Natural killer cell treated with Interleukin-12 subunit alpha and Interleukin-12 subunit beta and Interleukin-15 and Interleukin-18, amount 100 ng/mL, for 72 hours (primary cell): Measurements from ENCODE around the gene PDZD8. TPM values are rescaled to one million over a fixed set of nuclear protein-coding genes. Genes with fewer than 3 reads are reported as not detected.

Experiments used
- ATAC-seq, 2 donors: fragments of 150-1000 bp; cut with Tn5 transposase in 1 of 2; sonication (Bioruptor Pico), chemical (Tn5 transposase) in 1 of 2; 2 replicates each; pipeline ENCODE4 v1.10.0; 2021
- DNase-seq: peaks from one replicate; pipeline ENCODE4 v3.0.0; 2022; ENCODE audit warnings: low spot score
- H3K27ac Mint-ChIP-seq, 2 donors: 1 replicate in 1 of 2; 2 replicates in 1 of 2; pipeline ENCODE4 v1.8.0; 2022; ENCODE audit warnings: mixed read lengths in 2 of 2, mild to moderate bottlenecking in 1 of 2, moderate library complexity in 1 of 2
- H3K27me3 Mint-ChIP-seq, 2 donors: 1 replicate in 1 of 2; 2 replicates in 1 of 2; pipeline ENCODE4 v1.8.0; 2022; ENCODE audit warnings: mixed read lengths in 2 of 2
- H3K36me3 Mint-ChIP-seq: one replicate; pipeline ENCODE4 v1.8.0; 2022; ENCODE audit warnings: mixed read lengths
- H3K4me1 Mint-ChIP-seq, 2 donors: 1 replicate in 1 of 2; 2 replicates in 1 of 2; pipeline ENCODE4 v1.8.0; 2022; ENCODE audit warnings: low read depth in 2 of 2, mixed read lengths in 2 of 2, mild to moderate bottlenecking in 1 of 2
- H3K4me3 Mint-ChIP-seq: one replicate; pipeline ENCODE4 v1.8.0; 2022; ENCODE audit warnings: mixed read lengths
- H3K9me3 Mint-ChIP-seq: 2 replicates; pipeline ENCODE4 v1.8.0; 2022; ENCODE audit warnings: mixed read lengths
- total RNA-seq, 2 donors: library from RNA; stranded (reverse); gene quantifications; one replicate each; pipeline ENCODE4 v1.2.3, GENCODE V29; 2022

Gene PDZD8
- total RNA-seq, 2 donors from 2014 or later: 26.0 to 39.5 TPM

- H3K4me3 Mint-ChIP-seq: no peak overlapping the region
- peaks cover 0 to 15% of the 10 kb centered on the region in 2 donors for H3K4me1 Mint-ChIP-seq
- H3K27ac Mint-ChIP-seq: no peak overlapping the region
- H3K9me3 Mint-ChIP-seq: no peaks in the 10 kb centered on the region
- H3K27me3 Mint-ChIP-seq: no peaks in the 10 kb centered on the region
- ATAC-seq: no peak
- H3K36me3 Mint-ChIP-seq: peaks cover 5% of the 10 kb centered on the region
- no peak for DNase-seq
Measured at GRCh38 chr10:117284716-117285494, 90.3 kb downstream of the PDZD8 start.

GRCh38 chr10:117277675-117278074 lies 97.6 kb downstream of the PDZD8 start:
- H3K27me3 Mint-ChIP-seq: no peaks in the 10 kb centered on the region
- H3K9me3 Mint-ChIP-seq: no peaks in the 10 kb centered on the region
- ATAC-seq: no peak
- DNase-seq: no peak
- H3K36me3 Mint-ChIP-seq: no peaks in the 10 kb centered on the region
- no peaks in the 10 kb centered on the region for H3K4me1 Mint-ChIP-seq
- H3K27ac Mint-ChIP-seq: no peak overlapping the region
- no peak overlapping the region for H3K4me3 Mint-ChIP-seq

- H3K36me3 Mint-ChIP-seq: no peaks in the 10 kb centered on the region
- H3K4me1 Mint-ChIP-seq: no peaks in the 10 kb centered on the region
- H3K9me3 Mint-ChIP-seq: no peaks in the 10 kb centered on the region
- DNase-seq: no peak
- H3K27ac Mint-ChIP-seq: no peak overlapping the region
- no peak for ATAC-seq
- H3K4me3 Mint-ChIP-seq: no peak overlapping the region
- H3K27me3 Mint-ChIP-seq: no peaks in the 10 kb centered on the region
Measured at GRCh38 chr10:117275121-117275520, 100.1 kb downstream of the PDZD8 start.

- H3K9me3 Mint-ChIP-seq: no peaks in the 10 kb centered on the region
- ATAC-seq: no peak
Measured at GRCh38 chr10:117274509-117274908, 100.7 kb downstream of the PDZD8 start.

GRCh38 chr10:117273980-117274379 lies 101.3 kb downstream of the PDZD8 start:
- DNase-seq (no peak), ATAC-seq (no peak)
- Mint-ChIP-seq H3K36me3 (no peaks in the 10 kb centered on the region), H3K27me3 (no peaks in the 10 kb centered on the region), H3K4me3 (no peak overlapping the region), H3K4me1 (no peaks in the 10 kb centered on the region), H3K27ac (no peak overlapping the region), H3K9me3 (no peaks in the 10 kb centered on the region)

More at GRCh38 chr10:117274509-117274908, 100.7 kb downstream of the PDZD8 start:
- DNase-seq: no peak
- H3K4me3 Mint-ChIP-seq: no peak overlapping the region
- H3K4me1 Mint-ChIP-seq: no peaks in the 10 kb centered on the region
- no peaks in the 10 kb centered on the region for H3K36me3 Mint-ChIP-seq
- H3K27ac Mint-ChIP-seq: no peak overlapping the region
- no peaks in the 10 kb centered on the region for H3K27me3 Mint-ChIP-seq

- Mint-ChIP-seq H3K9me3 (no peaks in the 10 kb centered on the region), H3K4me1 (no peaks in the 10 kb centered on the region)
Measured at GRCh38 chr10:117272195-117273076, 102.8 kb downstream of the PDZD8 start.

GRCh38 chr10:117271427-117271826 lies 103.8 kb downstream of the PDZD8 start:
- Mint-ChIP-seq H3K4me3 (no peak overlapping the region), H3K4me1 (no peaks in the 10 kb centered on the region), H3K27ac (no peak overlapping the region), H3K27me3 (no peaks in the 10 kb centered on the region), H3K36me3 (no peaks in the 10 kb centered on the region), H3K9me3 (no peaks in the 10 kb centered on the region)
- ATAC-seq: no peak
- DNase-seq: no peak

More at GRCh38 chr10:117272195-117273076, 102.8 kb downstream of the PDZD8 start:
- Mint-ChIP-seq H3K27ac (peak overlapping the region in 1 of 2 donors; percentile 34), H3K27me3 (no peaks in the 10 kb centered on the region), H3K36me3 (no peaks in the 10 kb centered on the region), H3K4me3 (no peak overlapping the region)
- ATAC-seq: peak in 1 of 2 donors; percentile 63
- no peak for DNase-seq

- no peaks in the 10 kb centered on the region for H3K9me3 Mint-ChIP-seq
- DNase-seq: no peak
- ATAC-seq: peak in 1 of 2 donors; percentile 32
- no peaks in the 10 kb centered on the region for H3K4me1 Mint-ChIP-seq
- no peak overlapping the region for H3K4me3 Mint-ChIP-seq
- no peak overlapping the region for H3K27ac Mint-ChIP-seq
- no peaks in the 10 kb centered on the region for H3K36me3 Mint-ChIP-seq
- H3K27me3 Mint-ChIP-seq: peaks cover 0 to 2% of the 10 kb centered on the region in 2 donors
Measured at GRCh38 chr10:117268907-117269306, 106.3 kb downstream of the PDZD8 start.

- ATAC-seq: no peak
- no peak overlapping the region for H3K27ac Mint-ChIP-seq
- H3K9me3 Mint-ChIP-seq: no peaks in the 10 kb centered on the region
- peaks cover 0 to 2% of the 10 kb centered on the region in 2 donors for H3K27me3 Mint-ChIP-seq
- no peak for DNase-seq
- no peak overlapping the region for H3K4me3 Mint-ChIP-seq
- no peaks in the 10 kb centered on the region for H3K36me3 Mint-ChIP-seq
- H3K4me1 Mint-ChIP-seq: no peaks in the 10 kb centered on the region
Measured at GRCh38 chr10:117268258-117268657, 107.0 kb downstream of the PDZD8 start.

- H3K9me3 Mint-ChIP-seq: no peaks in the 10 kb centered on the region
- ATAC-seq (no peak), DNase-seq (no peak)
- peaks cover 1 to 2% of the 10 kb centered on the region in 2 donors for H3K27me3 Mint-ChIP-seq
- H3K4me3 Mint-ChIP-seq: no peak overlapping the region
- H3K4me1 Mint-ChIP-seq: no peaks in the 10 kb centered on the region
- no peak overlapping the region for H3K27ac Mint-ChIP-seq
- H3K36me3 Mint-ChIP-seq: no peaks in the 10 kb centered on the region
Measured at GRCh38 chr10:117266812-117267211, 108.4 kb downstream of the PDZD8 start.

GRCh38 chr10:117266400-117266799 lies 108.8 kb downstream of the PDZD8 start:
- Mint-ChIP-seq H3K4me1 (peaks cover 0 to 4% of the 10 kb centered on the region in 2 donors), H3K4me3 (no peak overlapping the region), H3K27ac (no peak overlapping the region), H3K36me3 (no peaks in the 10 kb centered on the region), H3K27me3 (peaks cover 5% of the 10 kb centered on the region in 2 donors), H3K9me3 (no peaks in the 10 kb centered on the region)
- DNase-seq (no peak), ATAC-seq (no peak)

- H3K4me1 Mint-ChIP-seq: peaks cover 6 to 10% of the 10 kb centered on the region in 2 donors
- no peaks in the 10 kb centered on the region for H3K36me3 Mint-ChIP-seq
- H3K27ac Mint-ChIP-seq: no peak overlapping the region
- peaks cover 11 to 18% of the 10 kb centered on the region in 2 donors for H3K27me3 Mint-ChIP-seq
- ATAC-seq (no peak), DNase-seq (no peak)
- no peak overlapping the region for H3K4me3 Mint-ChIP-seq
- H3K9me3 Mint-ChIP-seq: no peaks in the 10 kb centered on the region
Measured at GRCh38 chr10:117264782-117265181, 110.5 kb downstream of the PDZD8 start.

GRCh38 chr10:117262903-117263293 lies 112.3 kb downstream of the PDZD8 start:
- Mint-ChIP-seq H3K4me3 (no peak overlapping the region), H3K27ac (no peak overlapping the region), H3K4me1 (peaks cover 12 to 16% of the 10 kb centered on the region in 2 donors), H3K27me3 (peaks cover 25 to 31% of the 10 kb centered on the region in 2 donors), H3K9me3 (no peaks in the 10 kb centered on the region), H3K36me3 (no peaks in the 10 kb centered on the region)
- DNase-seq: no peak
- ATAC-seq: no peak
